Activated naive CD8-positive, alpha-beta T cell treated with anti-CD3 and anti-CD28 coated beads, Interleukin-2, amount 50 U/mL, for 24 hours (primary cell): ENCODE measurements around the gene C2CD4D.

Source experiments
- ATAC-seq: fragments of 150-1000 bp; cut with Tn5 transposase; one replicate; pipeline ENCODE4 v1.10.0; 2021
- DNase-seq: peaks from one replicate; pipeline ENCODE4 v3.0.0; 2021
- H3K27ac Mint-ChIP-seq: one replicate; pipeline ENCODE4 v1.8.0; 2021; ENCODE audit warnings: mild to moderate bottlenecking, mixed read lengths
- H3K27me3 Mint-ChIP-seq: one replicate; pipeline ENCODE4 v1.8.0; 2021; ENCODE audit warnings: mixed read lengths
- H3K36me3 Mint-ChIP-seq: one replicate; pipeline ENCODE4 v1.8.0; 2021; ENCODE audit warnings: low read depth, mixed read lengths
- H3K4me1 Mint-ChIP-seq: one replicate; pipeline ENCODE4 v1.8.0; 2021; ENCODE audit warnings: mixed read lengths
- H3K4me3 Mint-ChIP-seq: one replicate; pipeline ENCODE4 v1.8.0; 2021; ENCODE audit warnings: mild to moderate bottlenecking, moderate library complexity, mixed read lengths
- H3K9me3 Mint-ChIP-seq: one replicate; pipeline ENCODE4 v1.8.0; 2021; ENCODE audit warnings: mixed read lengths

C2CD4D gene

DNA sequence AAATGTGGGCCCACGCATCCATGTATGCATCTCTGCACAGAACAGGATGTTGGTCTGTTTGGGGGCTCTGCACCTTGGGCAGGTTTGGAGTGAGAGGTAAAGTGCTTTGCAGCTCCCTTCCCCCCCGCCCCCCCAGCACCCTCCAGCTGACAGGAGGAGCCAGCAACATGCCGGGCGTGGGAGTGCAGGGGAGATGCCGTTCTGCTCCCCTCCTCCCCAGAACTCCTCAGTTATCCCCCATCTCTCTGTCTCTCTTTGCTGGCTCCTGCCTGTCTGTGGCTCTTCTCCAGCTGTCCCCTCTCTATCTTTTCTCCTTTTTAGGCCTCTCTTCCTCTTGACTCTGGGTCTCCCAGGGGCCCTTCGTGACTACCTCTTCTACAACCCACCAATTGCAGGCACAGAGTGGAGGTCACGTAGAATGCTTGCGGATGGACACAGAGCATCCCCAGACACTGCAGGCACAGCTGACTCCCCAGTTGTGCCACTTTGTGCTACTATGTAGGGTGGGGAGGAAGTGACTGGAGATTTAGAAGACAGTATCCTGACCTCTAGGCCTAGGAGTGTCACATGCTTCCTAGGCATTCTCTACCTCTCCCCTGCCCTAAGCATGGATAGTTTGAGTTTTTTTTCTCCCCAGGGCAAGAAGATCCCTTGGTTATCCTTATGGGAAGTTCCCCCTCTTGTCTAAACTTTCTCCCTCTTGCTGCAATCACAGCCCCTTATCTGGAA is 6.3 kb downstream of the C2CD4D start:
- peaks cover 80% of the 10 kb centered on the region for H3K4me1 Mint-ChIP-seq
- DNase-seq = no peak
- peaks cover 1% of the 10 kb centered on the region for H3K27me3 Mint-ChIP-seq
- no peak for ATAC-seq
- no peaks in the 10 kb centered on the region for H3K36me3 Mint-ChIP-seq
- H3K9me3 Mint-ChIP-seq = no peaks in the 10 kb centered on the region
- H3K27ac Mint-ChIP-seq = peak overlapping the region; percentile 51
- no peak overlapping the region for H3K4me3 Mint-ChIP-seq

DNA sequence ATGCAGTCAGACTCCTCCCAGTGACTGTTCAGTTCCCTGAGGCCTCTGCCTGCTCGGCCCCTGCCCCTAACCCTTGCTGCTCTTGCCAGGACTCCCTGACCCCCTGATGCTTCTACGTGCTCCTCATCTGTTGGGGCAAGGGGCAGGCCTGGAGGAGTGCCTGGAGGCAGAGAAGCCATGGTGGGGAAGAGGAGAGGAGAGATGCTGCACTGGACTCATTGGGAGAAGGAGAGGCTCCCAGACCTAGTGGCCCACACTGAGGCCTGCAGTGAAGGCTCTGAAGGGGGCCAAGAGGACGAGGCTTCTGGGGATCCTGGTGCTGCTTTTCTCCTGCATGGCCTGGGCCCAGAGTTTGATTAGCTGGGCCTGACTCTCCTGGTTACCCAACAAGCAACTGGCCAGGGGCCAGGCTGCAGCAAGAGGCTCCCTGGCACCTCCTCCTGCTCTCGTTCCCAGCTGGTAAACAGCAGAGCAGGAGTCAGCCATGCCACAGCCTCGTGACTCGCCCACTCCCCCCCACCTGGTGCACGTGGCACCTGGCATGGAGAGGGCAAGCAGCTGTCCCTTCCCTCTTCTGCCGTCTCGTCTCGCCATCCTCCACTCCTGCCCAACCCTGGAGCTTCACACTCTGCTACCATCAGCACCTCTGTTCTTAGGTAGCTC is 7.2 kb downstream of the C2CD4D start:
- Mint-ChIP-seq H3K4me3 (no peak overlapping the region), H3K4me1 (peaks cover 84% of the 10 kb centered on the region), H3K36me3 (no peaks in the 10 kb centered on the region), H3K27me3 (peaks cover 1% of the 10 kb centered on the region), H3K9me3 (no peaks in the 10 kb centered on the region), H3K27ac (no peak overlapping the region)
- ATAC-seq (no peak), DNase-seq (no peak)

DNA sequence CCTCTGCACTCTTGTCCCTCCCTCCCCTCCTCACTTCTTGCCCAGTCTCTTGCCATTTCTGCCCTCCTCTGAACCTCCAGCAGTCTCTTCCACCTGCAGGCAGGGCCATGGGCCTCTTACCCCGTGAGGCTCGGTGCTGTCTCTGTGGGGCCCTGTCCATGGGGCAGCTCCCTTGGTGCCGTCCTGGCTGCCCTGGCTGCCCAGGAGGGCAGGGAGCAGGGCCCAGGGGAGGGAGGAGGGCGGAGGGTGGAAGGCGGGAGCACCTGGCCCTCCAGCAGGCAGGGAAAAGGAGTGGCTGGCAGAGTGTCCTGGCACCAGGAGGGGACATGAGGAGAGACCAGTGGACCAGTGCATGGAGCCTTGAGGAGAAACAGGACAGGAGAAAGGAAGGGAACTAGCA is 8.0 kb downstream of the C2CD4D start, which contains the start of gene RORC:
TSS of gene RORC (minus strand) at position 198 of the 400 bp plus-strand sequence. CDS start at position 160, 38 bp downstream.
- H3K4me3 Mint-ChIP-seq = no peak within 1 kb of the TSS
- no peak within 1 kb of the TSS for H3K27ac Mint-ChIP-seq
- DNase-seq (no peak), ATAC-seq (no peak)
- H3K4me1 Mint-ChIP-seq = peaks cover 83% of the 10 kb centered on the region
- no peaks in the 10 kb centered on the region for H3K36me3 Mint-ChIP-seq
- no peaks in the 10 kb centered on the region for H3K9me3 Mint-ChIP-seq
- peaks cover 1% of the 10 kb centered on the region for H3K27me3 Mint-ChIP-seq

DNA sequence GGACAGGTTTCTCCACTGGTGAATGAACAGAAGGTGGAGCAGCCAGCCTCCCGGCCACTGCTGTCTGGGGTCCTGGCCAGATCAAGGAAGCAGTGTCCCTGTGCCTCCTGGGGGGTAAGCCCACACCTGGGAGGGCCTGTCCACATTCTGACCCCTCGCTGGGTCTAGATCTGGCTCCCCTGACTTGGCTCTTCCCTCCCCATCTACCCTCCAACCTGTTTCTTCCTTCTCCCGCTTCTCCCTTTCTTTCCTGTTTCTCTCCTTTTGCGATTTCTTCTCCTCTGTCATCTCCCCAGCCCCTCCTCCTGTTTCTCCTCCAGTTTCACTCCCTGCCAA is 8.4 kb downstream of the C2CD4D start:
- H3K27me3 Mint-ChIP-seq = no peaks in the 10 kb centered on the region
- ATAC-seq = no peak
- H3K4me3 Mint-ChIP-seq = no peak overlapping the region
- H3K9me3 Mint-ChIP-seq = no peaks in the 10 kb centered on the region
- H3K27ac Mint-ChIP-seq = no peak overlapping the region
- H3K4me1 Mint-ChIP-seq = peaks cover 83% of the 10 kb centered on the region
- no peaks in the 10 kb centered on the region for H3K36me3 Mint-ChIP-seq
- DNase-seq = no peak

DNA sequence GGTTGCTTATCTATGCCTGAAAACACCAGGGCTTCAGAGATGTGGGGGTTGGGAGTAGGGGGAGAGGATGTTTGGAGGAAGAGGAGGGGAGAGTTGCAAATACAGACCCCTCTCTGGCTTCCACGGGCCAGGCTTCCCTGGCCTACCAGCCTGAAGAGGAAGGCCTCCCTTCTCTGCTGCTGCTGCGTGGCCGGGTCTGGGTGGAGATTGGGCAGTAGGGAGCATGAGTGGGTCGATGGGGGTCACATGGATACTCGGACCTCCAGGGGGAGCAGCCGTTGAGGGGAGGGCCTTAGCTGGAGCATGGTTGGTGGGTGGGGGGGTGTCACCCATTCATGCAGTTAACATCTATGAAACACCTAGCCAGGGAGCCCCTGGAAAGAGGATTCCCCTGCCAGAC is 9.6 kb downstream of the C2CD4D start:
- peaks cover 85% of the 10 kb centered on the region for H3K4me1 Mint-ChIP-seq
- no peak for ATAC-seq
- no peak overlapping the region for H3K4me3 Mint-ChIP-seq
- DNase-seq = no peak
- H3K27ac Mint-ChIP-seq = no peak overlapping the region
- H3K36me3 Mint-ChIP-seq = no peaks in the 10 kb centered on the region
- H3K27me3 Mint-ChIP-seq = no peaks in the 10 kb centered on the region
- no peaks in the 10 kb centered on the region for H3K9me3 Mint-ChIP-seq

DNA sequence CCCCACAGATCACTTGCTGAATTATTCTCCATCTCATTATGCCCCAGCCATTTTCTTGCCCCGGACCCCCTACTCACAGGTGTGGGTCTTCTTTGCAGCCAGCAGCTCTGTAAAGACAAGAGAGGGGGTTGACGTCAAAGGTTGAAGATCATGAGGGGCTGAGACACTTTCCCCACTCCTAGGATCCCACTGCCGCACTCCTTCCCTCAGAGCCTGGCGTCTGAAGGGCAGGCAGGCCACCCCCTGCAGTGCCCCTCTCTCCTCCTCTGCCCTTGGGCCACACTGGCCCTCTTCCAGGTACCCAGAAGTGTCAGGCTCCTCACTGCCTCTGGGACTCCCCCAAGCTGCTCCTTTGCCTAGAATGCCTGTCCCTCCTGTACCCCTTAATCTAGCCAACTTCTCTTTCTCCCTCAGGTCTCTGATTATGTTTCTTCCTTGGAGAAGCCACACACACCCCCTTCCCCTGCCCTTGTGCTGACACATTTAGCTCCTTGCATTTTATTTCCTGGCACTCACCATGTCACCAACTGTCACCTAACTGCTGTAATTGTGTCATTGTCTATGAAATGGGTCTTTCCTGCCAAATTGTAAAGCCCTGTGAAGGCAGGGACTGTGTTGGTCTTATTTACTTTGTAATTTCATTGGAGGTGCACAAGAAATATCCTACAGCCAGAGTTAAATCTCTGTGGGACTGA is 10.1 kb downstream of the C2CD4D start:
- Mint-ChIP-seq H3K4me1 (peaks cover 82% of the 10 kb centered on the region), H3K36me3 (no peaks in the 10 kb centered on the region), H3K9me3 (no peaks in the 10 kb centered on the region), H3K27me3 (no peaks in the 10 kb centered on the region), H3K27ac (peak overlapping the region; percentile 75), H3K4me3 (peak overlapping the region; percentile 10)
- DNase-seq = no peak
- ATAC-seq = no peak

DNA sequence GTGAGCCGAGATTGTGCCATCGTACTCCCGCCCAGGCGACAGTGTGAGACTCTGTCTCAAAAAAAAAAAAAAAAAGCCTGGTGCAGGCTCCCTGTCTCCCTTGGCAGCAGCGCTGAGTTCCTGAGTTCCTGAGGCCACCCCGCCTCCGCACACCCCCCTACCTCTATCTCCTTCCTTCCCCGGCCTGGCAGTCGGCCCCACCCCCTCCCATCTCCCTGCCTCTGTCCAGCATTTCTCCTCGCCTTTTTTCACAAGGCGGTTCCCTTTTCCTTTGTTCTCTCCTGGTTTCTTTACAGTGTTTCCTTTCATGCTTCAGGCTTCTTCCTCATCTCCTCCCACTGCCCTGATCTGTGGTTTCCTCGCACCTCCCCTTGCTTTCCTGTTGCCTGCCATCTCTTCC is 10.7 kb downstream of the C2CD4D start:
- DNase-seq (no peak), ATAC-seq (no peak)
- Mint-ChIP-seq H3K36me3 (no peaks in the 10 kb centered on the region), H3K9me3 (no peaks in the 10 kb centered on the region), H3K27ac (peak overlapping the region; percentile 75), H3K27me3 (no peaks in the 10 kb centered on the region), H3K4me1 (peaks cover 77% of the 10 kb centered on the region), H3K4me3 (peak overlapping the region; percentile 10)

DNA sequence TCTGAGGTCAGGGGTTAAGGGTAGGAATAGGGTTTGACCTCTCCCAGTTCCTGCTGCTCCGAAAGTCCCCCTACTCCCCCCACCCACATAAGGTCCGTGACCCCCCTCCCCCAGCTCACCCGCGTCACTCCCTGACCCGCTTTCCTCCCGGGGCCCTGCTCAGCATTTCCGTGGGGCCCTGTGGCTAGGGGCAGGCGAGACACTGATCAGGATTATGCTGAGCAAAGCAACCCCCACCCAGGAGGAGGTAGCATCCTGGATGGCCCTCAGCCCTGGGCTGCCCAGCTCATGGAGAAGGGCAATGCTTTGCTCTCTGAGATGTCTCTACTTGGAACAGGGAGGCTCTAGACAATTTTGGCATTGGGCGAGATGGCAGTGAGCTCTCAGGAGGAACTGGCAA is 11.8 kb downstream of the C2CD4D start:
- no peak for DNase-seq
- no peaks in the 10 kb centered on the region for H3K9me3 Mint-ChIP-seq
- ATAC-seq = no peak
- H3K27me3 Mint-ChIP-seq = no peaks in the 10 kb centered on the region
- peak overlapping the region; percentile 1 for H3K4me3 Mint-ChIP-seq
- H3K27ac Mint-ChIP-seq = no peak overlapping the region
- no peaks in the 10 kb centered on the region for H3K36me3 Mint-ChIP-seq
- H3K4me1 Mint-ChIP-seq = peaks cover 73% of the 10 kb centered on the region

DNA sequence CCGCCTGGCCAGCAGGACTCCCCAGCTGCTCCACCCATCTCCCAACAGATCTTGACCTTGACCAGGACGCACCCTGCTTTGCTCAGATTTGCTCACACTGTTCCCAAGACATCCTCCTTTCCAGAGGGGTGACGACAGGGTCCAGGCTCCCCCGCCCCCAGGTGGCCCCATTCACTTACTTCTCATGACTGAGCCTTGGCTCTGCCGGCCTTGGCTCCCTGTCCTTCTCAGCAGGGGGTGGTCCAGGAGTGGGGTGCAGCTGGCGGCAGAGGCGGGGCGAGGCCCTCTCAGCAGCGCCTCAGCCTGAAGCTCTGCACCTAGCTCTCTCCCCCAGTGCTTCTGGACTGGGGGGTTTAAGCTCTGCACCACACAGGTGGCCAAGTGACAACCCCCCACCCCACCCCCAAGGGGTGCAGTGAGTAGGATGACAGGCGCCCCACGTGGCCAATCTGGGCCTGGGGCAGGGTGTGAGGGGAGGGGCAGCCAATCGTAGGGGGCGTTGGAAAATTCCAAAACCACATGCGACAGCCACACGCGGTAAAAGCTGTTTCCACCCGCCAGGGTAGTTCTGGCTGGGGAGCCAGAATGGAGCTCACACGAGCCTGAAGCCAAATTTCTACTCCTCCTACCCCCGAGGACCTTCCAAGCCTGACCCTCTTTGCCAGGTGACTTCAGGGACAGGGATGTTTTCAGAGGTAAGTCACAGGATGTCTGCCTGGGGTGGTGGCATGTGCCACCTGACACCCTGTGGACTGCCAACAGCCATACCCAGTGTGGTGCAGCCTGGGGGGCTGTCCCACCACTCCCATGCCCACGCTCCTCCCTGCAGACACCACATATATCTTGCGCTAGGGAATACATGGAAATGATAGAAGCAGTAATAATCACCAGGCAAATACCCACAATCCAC is 13.6 kb downstream of the C2CD4D start:
- Mint-ChIP-seq H3K4me3 (peak overlapping the region; percentile 60), H3K36me3 (no peaks in the 10 kb centered on the region), H3K27ac (peak overlapping the region; percentile 70), H3K4me1 (peaks cover 82% of the 10 kb centered on the region), H3K9me3 (no peaks in the 10 kb centered on the region), H3K27me3 (no peaks in the 10 kb centered on the region)
- ATAC-seq (peak; percentile 33), DNase-seq (peak; percentile 55)

DNA sequence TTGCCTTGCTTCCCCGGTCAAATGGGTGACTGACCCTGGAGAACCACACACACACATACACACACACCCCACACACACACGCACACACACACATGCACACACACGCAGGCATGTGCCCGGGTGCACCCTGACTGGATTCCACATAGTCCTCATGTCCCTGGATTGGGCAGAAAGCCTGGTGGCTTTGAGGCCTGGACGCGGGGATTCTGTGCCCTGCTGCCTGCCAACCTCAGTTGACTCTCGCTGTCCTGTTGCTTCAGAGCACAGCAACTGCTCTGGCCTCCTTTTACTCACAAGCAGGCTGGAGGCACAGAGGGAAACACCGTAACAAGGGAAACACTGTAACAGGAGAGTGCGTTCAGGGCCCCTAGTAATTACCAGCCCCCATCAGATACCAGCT is 14.4 kb downstream of the C2CD4D start:
- no peak for DNase-seq
- H3K9me3 Mint-ChIP-seq = no peaks in the 10 kb centered on the region
- H3K36me3 Mint-ChIP-seq = no peaks in the 10 kb centered on the region
- no peaks in the 10 kb centered on the region for H3K27me3 Mint-ChIP-seq
- H3K27ac Mint-ChIP-seq = no peak overlapping the region
- no peak for ATAC-seq
- H3K4me3 Mint-ChIP-seq = peak overlapping the region; percentile 60
- peaks cover 84% of the 10 kb centered on the region for H3K4me1 Mint-ChIP-seq

DNA sequence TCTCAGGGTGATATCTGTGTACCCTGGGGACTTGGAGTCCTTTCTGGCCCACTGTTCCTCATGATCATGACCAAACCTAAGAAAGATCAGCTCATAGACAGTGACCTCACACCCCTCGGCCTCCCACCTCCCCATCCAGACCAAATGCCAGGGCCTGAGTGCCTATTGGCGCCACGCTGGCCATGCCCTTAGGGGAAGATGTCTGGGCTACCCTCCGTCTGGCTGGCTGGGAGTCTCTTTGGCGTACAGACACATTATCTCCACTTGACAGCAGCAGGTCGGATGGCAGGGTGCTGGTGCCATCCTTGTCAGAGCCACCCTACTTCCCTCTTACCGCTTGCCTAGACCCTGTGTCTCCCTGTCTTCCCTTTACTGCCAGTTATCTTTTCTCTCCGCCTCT is 16.4 kb downstream of the C2CD4D start:
- H3K4me1 Mint-ChIP-seq = peaks cover 71% of the 10 kb centered on the region
- ATAC-seq (no peak), DNase-seq (no peak)
- H3K27me3 Mint-ChIP-seq = no peaks in the 10 kb centered on the region
- H3K27ac Mint-ChIP-seq = no peak overlapping the region
- no peaks in the 10 kb centered on the region for H3K36me3 Mint-ChIP-seq
- H3K4me3 Mint-ChIP-seq = no peak overlapping the region
- no peaks in the 10 kb centered on the region for H3K9me3 Mint-ChIP-seq

DNA sequence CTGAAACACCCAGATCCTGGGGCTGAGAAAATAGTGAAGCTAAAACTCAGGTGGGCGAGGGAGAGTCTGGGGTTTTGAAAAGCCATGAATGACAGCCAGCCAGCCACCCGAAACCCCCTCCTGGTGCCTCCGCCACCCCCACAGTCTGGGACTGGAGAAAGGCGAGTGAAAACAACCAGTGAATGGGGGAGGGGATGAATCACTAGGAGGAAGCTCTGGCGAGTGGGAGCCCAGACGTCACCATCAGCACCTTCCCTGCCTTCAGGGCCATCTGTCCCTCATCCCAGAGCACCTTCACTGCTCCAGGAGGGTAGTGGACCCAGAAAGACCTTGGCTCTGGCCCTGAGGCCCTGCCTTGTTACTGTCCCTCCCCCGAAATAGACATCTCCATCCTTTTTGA is 17.2 kb downstream of the C2CD4D start:
- H3K27ac Mint-ChIP-seq = peak overlapping the region; percentile 29
- ATAC-seq (peak; percentile 55), DNase-seq (peak; percentile 59)
- no peaks in the 10 kb centered on the region for H3K36me3 Mint-ChIP-seq
- no peaks in the 10 kb centered on the region for H3K9me3 Mint-ChIP-seq
- H3K4me1 Mint-ChIP-seq = peaks cover 64% of the 10 kb centered on the region
- H3K27me3 Mint-ChIP-seq = no peaks in the 10 kb centered on the region
- peak overlapping the region; percentile 39 for H3K4me3 Mint-ChIP-seq

DNA sequence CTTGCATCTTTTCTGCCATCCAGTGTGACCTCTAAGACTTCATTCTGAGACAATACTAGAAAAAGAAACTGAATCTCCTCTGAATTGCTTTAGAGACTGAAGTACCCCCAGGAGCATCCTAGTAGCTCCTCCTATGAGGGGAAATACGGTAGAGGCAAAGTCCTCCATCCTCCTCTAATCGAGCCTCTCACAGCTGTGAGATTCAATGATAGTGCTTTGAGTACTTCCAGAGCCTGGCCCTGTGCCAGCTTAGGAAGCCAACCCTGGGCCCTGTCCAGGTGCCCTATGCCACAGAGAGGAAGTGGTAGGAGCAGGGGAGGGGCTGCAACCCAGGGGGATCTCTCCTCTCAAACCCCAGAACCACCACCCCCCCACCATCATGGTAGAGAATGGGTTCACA is 18.7 kb downstream of the C2CD4D start:
- Mint-ChIP-seq H3K27ac (no peak overlapping the region), H3K4me3 (no peak overlapping the region), H3K27me3 (peaks cover 3% of the 10 kb centered on the region)

DNA sequence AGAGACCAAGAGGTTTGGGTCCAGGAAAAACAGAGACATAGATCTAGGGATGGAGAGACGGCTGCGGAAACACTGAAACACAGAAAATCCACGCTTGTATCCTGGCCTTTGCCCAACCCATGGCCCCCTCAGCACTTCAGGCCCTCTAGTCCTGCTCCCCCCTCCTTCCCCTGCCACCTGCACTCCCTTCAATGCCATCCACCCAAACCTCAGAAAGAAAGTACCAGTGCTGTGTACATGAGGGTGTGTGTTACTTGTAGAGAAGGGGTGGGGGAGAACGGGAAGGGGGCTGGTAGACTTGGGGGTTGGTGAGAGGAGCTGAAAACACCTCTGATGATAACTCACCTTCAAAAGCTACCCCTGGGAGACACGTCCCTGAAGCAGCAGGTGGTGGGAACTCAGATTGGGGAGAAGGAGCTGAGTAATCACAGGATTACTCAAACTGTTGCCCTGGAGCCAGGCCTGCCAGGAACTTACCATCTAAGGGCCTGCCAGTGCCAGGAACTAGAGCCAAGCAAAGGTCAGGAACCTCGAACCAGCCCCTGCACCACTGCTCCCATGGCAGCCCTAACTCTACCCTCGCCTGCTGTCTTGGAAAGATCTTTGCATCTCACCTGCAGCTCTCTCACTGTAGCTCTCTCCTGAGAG is 19.5 kb downstream of the C2CD4D start:
- ATAC-seq = peak; percentile 66
- Mint-ChIP-seq H3K36me3 (peaks cover 2% of the 10 kb centered on the region), H3K4me1 (peaks cover 58% of the 10 kb centered on the region), H3K27me3 (peaks cover 3% of the 10 kb centered on the region), H3K9me3 (no peaks in the 10 kb centered on the region), H3K27ac (peak overlapping the region; percentile 30), H3K4me3 (no peak overlapping the region)
- no peak for DNase-seq

More for the DNA sequence above, 18.7 kb downstream of the C2CD4D start:
- Mint-ChIP-seq H3K36me3 (peaks cover 2% of the 10 kb centered on the region), H3K4me1 (peaks cover 57% of the 10 kb centered on the region), H3K9me3 (no peaks in the 10 kb centered on the region)
- DNase-seq (no peak), ATAC-seq (no peak)
